ENCODE data around the gene SLC25A5. TPM values are rescaled to one million over a fixed set of nuclear protein-coding genes. Genes with fewer than 3 reads are reported as not detected.

The SLC25A5 gene
- total and polyA plus RNA-seq, 2 experiments from 2014 or later = 348 to 451 TPM

- H3K27me3 Mint-ChIP-seq (ENCODE audit: insufficient read depth, low read depth, poor library complexity) = peaks cover 2% of the 10 kb centered on the region
- no peak for ATAC-seq
- no peak overlapping the region for H2AFZ ChIP-seq
- no peaks in the 10 kb centered on the region for H3K4me1 ChIP-seq (ENCODE audit: insufficient read depth)
- H3K36me3 ChIP-seq (ENCODE audit: insufficient read depth) = no peaks in the 10 kb centered on the region
- H3K27ac Mint-ChIP-seq = no peak overlapping the region
- H3K4me3 ChIP-seq = no peak overlapping the region
- H3K9me2 ChIP-seq (ENCODE audit: insufficient read depth) = no peaks in the 10 kb centered on the region
- no peaks in the 10 kb centered on the region for H3K9me3 Mint-ChIP-seq
- H3K4me1 Mint-ChIP-seq = peaks cover 4% of the 10 kb centered on the region; the same call in 2 of the 3 replicates
- TF ChIP-seq NANOG (IDR thresholded peaks at IDR 0.05; ENCODE audit: borderline replicate concordance) = no peak
- no peak for TF ChIP-seq EZH2 (IDR thresholded peaks at IDR 0.05; ENCODE audit: low read depth, unreplicated experiment)
- no peak for TF ChIP-seq CREB1 (CRISPR knock-in tag; IDR thresholded peaks at IDR 0.05; ENCODE audit: low read depth)
- no peak for TF ChIP-seq STAT1 (IDR thresholded peaks at IDR 0.05; ENCODE audit: unreplicated experiment)
- no peak overlapping the region for H3K27ac ChIP-seq (ENCODE audit: low read depth)
- no peaks in the 10 kb centered on the region for H3F3A ChIP-seq (replicated peaks; ENCODE audit: low read depth)
- H3K79me2 ChIP-seq (replicated peaks; ENCODE audit: insufficient read depth) = no peaks in the 10 kb centered on the region
- no peak overlapping the region for H3K4me2 ChIP-seq
- no peaks in the 10 kb centered on the region for H4K20me1 ChIP-seq (replicated peaks; ENCODE audit: insufficient read depth)
- no peaks in the 10 kb centered on the region for H3K27me3 ChIP-seq (ENCODE audit: insufficient read depth)
- no peak for DNase-seq (ENCODE audit: low spot score)
- no peak overlapping the region for H3K4me3 Mint-ChIP-seq
- no peaks in the 10 kb centered on the region for H3K36me3 Mint-ChIP-seq (ENCODE audit: low read depth)
Measured at GRCh38 chrX:119518371-119518770, 50.1 kb downstream of the SLC25A5 start.

Small RNA genes lying within 50 kb of the gene (small RNA-seq; reads per million reads assigned to genes)
- gene RNU1-67P (ENCODE audit: low replicate concordance) = 0.52 reads per million, percentile 36 among the genes with 10 or more reads in this experiment
- gene RNY3P16 (ENCODE audit: low replicate concordance) = not detected

Other genes with a start within 250 kb of the SLC25A5 start
- gene PGRMC1, start 232.2 kb upstream of the SLC25A5 start, total RNA-seq (2014; rRNA removed; shearing (Covaris generic)) = 370 and 380 TPM in 2 replicates
- 219 and 235 TPM in 2 replicates for gene PGRMC1, start 232.2 kb upstream of the SLC25A5 start, polyA plus RNA-seq (2016; fragmentation: Nextera tagmentation; extraction: Ambion mirVana)
- 8.9 and 12.7 TPM in 2 replicates for gene SLC25A43, start 69.1 kb upstream of the SLC25A5 start, total RNA-seq (2014; rRNA removed; shearing (Covaris generic))
- 7.1 and 8.7 TPM in 2 replicates for gene SLC25A43, start 69.1 kb upstream of the SLC25A5 start, polyA plus RNA-seq (2016; fragmentation: Nextera tagmentation; extraction: Ambion mirVana)
- 42.3 and 44.3 TPM in 2 replicates for gene STEEP1, start 97.0 kb downstream of the SLC25A5 start, total RNA-seq (2014; rRNA removed; shearing (Covaris generic))
- 15.9 and 16.6 TPM in 2 replicates for gene STEEP1, start 97.0 kb downstream of the SLC25A5 start, polyA plus RNA-seq (2016; fragmentation: Nextera tagmentation; extraction: Ambion mirVana)
- 38.6 and 41.4 TPM in 2 replicates for gene UBE2A, start 106.1 kb downstream of the SLC25A5 start, total RNA-seq (2014; rRNA removed; shearing (Covaris generic))
- gene UBE2A, start 106.1 kb downstream of the SLC25A5 start, polyA plus RNA-seq (2016; fragmentation: Nextera tagmentation; extraction: Ambion mirVana) = 75.9 and 77.8 TPM in 2 replicates
- 10.9 and 11.6 TPM in 2 replicates for gene NKRF, start 138.0 kb downstream of the SLC25A5 start, total RNA-seq (2014; rRNA removed; shearing (Covaris generic))
- gene NKRF, start 138.0 kb downstream of the SLC25A5 start, polyA plus RNA-seq (2016; fragmentation: Nextera tagmentation; extraction: Ambion mirVana) = 6.3 and 6.8 TPM in 2 replicates
- gene SEPTIN6, start 224.7 kb downstream of the SLC25A5 start, total RNA-seq (2014; rRNA removed; shearing (Covaris generic)) = 43.3 and 43.6 TPM in 2 replicates
- gene SEPTIN6, start 224.7 kb downstream of the SLC25A5 start, polyA plus RNA-seq (2016; fragmentation: Nextera tagmentation; extraction: Ambion mirVana) = 36.9 and 37.0 TPM in 2 replicates